ENCODE results near the gene PIM2. TPM values are rescaled to one million over a fixed set of nuclear protein-coding genes. Genes with fewer than 3 reads are reported as not detected.
"Not testable (repeated sequence)": the region's sequence is repeated elsewhere in the genome, so short reads cannot be mapped to it uniquely, and the experiment has no call there.

The PIM2 gene
- polyA plus RNA-seq, 1 of the 3 experiments (the other 2 are of a cell fraction), result 12.3 TPM

DNA sequence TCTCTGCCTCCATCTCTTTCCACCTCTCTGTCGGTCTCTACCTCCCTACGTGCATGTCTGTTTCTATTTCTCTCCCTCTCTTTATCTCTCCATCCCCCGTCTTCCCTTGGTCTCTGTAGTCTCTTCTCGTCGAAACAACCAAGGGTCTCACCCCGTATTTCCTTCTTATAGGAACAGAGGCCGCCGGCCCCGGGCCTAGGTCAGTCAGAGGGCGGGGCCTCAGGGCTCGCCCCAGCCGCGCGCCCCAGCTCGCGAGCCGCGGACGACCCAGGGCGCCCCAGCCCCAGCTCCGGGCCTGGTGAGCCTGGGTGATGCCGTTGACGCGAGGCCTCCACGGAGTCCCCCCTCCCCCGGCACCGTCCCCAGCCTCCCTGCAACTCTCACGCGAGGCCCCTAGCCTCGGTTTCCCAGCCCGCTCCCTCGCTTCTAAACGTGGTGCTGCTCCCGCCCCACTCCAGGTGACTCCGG lies 27.9 kb downstream of the PIM2 start (continued):
- TF ChIP-seq, protein P1, sequence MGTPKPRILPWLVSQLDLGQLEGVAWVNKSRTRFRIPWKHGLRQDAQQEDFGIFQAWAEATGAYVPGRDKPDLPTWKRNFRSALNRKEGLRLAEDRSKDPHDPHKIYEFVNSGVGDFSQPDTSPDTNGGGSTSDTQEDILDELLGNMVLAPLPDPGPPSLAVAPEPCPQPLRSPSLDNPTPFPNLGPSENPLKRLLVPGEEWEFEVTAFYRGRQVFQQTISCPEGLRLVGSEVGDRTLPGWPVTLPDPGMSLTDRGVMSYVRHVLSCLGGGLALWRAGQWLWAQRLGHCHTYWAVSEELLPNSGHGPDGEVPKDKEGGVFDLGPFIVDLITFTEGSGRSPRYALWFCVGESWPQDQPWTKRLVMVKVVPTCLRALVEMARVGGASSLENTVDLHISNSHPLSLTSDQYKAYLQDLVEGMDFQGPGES (IDR thresholded peaks at IDR 0.05; ENCODE audit: low read depth, low read length), result no peak
- TF ChIP-seq EP300 (IDR thresholded peaks at IDR 0.05; ENCODE audit: borderline replicate concordance in 1 of 2, low read depth in 1 of 2, low read length in 1 of 2), result no peak

DNA sequence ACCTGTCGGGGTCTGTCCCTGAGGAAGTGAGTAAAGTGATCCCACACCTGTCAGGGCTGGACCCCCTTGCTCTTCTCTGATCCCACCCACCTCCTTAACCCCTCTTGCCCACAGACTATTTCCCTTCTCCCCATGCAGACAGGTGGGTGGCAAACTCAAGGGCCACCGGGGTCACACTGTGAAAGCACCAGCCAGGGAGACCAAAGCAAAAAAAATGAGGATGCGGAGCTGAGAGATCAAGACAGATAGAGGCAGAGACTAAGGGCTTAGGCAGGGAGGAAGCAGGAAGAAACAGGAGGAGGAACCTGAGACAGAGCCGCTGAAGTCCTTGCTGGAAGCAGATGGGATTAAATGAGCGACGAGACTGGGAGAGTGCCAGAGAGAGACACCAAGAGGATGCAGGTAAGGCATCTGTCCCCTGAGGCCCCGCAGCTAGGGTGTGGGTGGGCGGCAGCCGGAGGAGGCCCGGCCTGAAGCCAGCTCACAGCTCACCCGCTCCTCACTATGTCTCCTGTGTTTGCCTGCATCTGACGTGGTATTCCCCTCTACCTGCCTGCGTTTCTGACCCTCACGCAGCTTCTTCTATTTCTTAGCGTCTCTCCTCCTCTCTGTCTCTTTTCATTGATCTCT lies 28.4 kb downstream of the PIM2 start:
- CTCF ChIA-PET, result no interaction called here
- POLR2A ChIA-PET, result interaction anchor here (1.5 kb wide), 1 partner anchor 21 kb away, joined by 3 read pairs; the partner anchor contains the start of gene SLC35A2
- TF ChIP-seq CHD2 (IDR thresholded peaks at IDR 0.05; ENCODE audit: low read length, partially characterized antibody) (no peak), POLR2AphosphoS5 (IDR thresholded peaks at IDR 0.05; ENCODE audit: low read depth, low read length) (no peak), TEAD4 (IDR thresholded peaks at IDR 0.05; ENCODE audit: borderline replicate concordance, insufficient read depth) (no peak), TAF1 (IDR thresholded peaks at IDR 0.05; ENCODE audit: borderline replicate concordance, low read depth, low read length) (no peak), JUND (IDR thresholded peaks at IDR 0.05) (no peak), FOXM1 (IDR thresholded peaks at IDR 0.05; ENCODE audit: low read depth) (no peak), YY1 (IDR thresholded peaks at IDR 0.05; ENCODE audit: low read depth) (no peak), EZH2phosphoT487 (IDR thresholded peaks at IDR 0.05; ENCODE audit: borderline replicate concordance, low read depth) (no peak)
- TF ChIP-seq, protein P2, sequence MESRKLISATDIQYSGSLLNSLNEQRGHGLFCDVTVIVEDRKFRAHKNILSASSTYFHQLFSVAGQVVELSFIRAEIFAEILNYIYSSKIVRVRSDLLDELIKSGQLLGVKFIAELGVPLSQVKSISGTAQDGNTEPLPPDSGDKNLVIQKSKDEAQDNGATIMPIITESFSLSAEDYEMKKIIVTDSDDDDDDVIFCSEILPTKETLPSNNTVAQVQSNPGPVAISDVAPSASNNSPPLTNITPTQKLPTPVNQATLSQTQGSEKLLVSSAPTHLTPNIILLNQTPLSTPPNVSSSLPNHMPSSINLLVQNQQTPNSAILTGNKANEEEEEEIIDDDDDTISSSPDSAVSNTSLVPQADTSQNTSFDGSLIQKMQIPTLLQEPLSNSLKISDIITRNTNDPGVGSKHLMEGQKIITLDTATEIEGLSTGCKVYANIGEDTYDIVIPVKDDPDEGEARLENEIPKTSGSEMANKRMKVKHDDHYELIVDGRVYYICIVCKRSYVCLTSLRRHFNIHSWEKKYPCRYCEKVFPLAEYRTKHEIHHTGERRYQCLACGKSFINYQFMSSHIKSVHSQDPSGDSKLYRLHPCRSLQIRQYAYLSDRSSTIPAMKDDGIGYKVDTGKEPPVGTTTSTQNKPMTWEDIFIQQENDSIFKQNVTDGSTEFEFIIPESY (IDR thresholded peaks at IDR 0.05; ENCODE audit: borderline replicate concordance, low read depth), result no peak
- TF ChIP-seq, protein P3, sequence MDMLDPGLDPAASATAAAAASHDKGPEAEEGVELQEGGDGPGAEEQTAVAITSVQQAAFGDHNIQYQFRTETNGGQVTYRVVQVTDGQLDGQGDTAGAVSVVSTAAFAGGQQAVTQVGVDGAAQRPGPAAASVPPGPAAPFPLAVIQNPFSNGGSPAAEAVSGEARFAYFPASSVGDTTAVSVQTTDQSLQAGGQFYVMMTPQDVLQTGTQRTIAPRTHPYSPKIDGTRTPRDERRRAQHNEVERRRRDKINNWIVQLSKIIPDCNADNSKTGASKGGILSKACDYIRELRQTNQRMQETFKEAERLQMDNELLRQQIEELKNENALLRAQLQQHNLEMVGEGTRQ (IDR thresholded peaks at IDR 0.05; ENCODE audit: borderline replicate concordance, low read depth, low read length), result no peak
- TF ChIP-seq, protein P4, sequence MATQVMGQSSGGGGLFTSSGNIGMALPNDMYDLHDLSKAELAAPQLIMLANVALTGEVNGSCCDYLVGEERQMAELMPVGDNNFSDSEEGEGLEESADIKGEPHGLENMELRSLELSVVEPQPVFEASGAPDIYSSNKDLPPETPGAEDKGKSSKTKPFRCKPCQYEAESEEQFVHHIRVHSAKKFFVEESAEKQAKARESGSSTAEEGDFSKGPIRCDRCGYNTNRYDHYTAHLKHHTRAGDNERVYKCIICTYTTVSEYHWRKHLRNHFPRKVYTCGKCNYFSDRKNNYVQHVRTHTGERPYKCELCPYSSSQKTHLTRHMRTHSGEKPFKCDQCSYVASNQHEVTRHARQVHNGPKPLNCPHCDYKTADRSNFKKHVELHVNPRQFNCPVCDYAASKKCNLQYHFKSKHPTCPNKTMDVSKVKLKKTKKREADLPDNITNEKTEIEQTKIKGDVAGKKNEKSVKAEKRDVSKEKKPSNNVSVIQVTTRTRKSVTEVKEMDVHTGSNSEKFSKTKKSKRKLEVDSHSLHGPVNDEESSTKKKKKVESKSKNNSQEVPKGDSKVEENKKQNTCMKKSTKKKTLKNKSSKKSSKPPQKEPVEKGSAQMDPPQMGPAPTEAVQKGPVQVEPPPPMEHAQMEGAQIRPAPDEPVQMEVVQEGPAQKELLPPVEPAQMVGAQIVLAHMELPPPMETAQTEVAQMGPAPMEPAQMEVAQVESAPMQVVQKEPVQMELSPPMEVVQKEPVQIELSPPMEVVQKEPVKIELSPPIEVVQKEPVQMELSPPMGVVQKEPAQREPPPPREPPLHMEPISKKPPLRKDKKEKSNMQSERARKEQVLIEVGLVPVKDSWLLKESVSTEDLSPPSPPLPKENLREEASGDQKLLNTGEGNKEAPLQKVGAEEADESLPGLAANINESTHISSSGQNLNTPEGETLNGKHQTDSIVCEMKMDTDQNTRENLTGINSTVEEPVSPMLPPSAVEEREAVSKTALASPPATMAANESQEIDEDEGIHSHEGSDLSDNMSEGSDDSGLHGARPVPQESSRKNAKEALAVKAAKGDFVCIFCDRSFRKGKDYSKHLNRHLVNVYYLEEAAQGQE (IDR thresholded peaks at IDR 0.05; ENCODE audit: low read depth, low read length), result no peak
- TF ChIP-seq, protein P1 (IDR thresholded peaks at IDR 0.05; ENCODE audit: low read depth, low read length), result no peak

DNA sequence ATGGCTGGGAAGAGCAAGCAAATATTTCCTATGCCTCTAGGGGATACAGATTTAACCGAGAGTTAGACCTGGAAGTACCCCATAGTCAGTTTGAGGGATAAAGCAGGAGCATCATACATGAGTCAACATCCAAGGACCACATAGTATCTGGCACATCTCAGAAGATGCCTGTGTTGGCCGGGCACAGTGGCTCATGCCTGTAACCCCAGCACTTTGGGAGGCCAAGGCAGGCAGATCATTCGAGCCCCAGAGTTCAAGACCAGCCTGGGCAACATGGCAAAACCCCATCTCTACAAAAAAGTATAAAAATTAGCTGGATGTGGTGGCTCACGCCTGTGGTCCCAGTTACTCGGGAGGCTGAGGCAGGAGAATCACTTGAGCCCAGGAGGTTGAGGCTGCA lies 32.2 kb downstream of the PIM2 start:
- H3K4me1 ChIP-seq (ENCODE audit: control insufficient read depth in 1 of 2, insufficient read depth in 2 of 2, low read depth in 1 of 2, low read length in 1 of 2); H3K9ac ChIP-seq; CTCF ChIA-PET; H3K27ac ChIP-seq (ENCODE audit: low read depth in 2 of 2, low read length in 1 of 2); H3K79me2 ChIP-seq (ENCODE audit: insufficient read depth); H3K9me2 ChIP-seq; DNase-seq; H4K20me1 ChIP-seq (ENCODE audit: insufficient read depth); H3K4me3 ChIP-seq (ENCODE audit: low read depth in 2 of 2, low read length in 1 of 2); POLR2A ChIA-PET; H3F3A ChIP-seq (replicated peaks; ENCODE audit: insufficient read depth); H3K36me3 ChIP-seq (replicated peaks in 1 of 2; ENCODE audit: control insufficient read depth in 1 of 2, insufficient read depth in 2 of 2, low read length in 1 of 2); H2AFZ ChIP-seq (ENCODE audit: low read depth); H3K9me3 ChIP-seq; H3K4me2 ChIP-seq: not testable (repeated sequence)
- WGBS (ENCODE audit: low lambda C conversion rate), result 30% methylated on average over 5 of the region's 5 CpGs
- H3K27me3 ChIP-seq (ENCODE audit: insufficient read depth), result peaks cover 44% of the 10 kb centered on the region; the same call in 1 of the 2 replicates

More for the DNA sequence above, 28.4 kb downstream of the PIM2 start:
- Histone ChIP-seq H3K4me1 (ENCODE audit: control insufficient read depth in 1 of 2, insufficient read depth in 2 of 2, low read depth in 1 of 2, low read length in 1 of 2) (peaks cover 0 to 7% of the 10 kb centered on the region in 2 experiments; a peak in 1 of 4 replicates), H3K27ac (ENCODE audit: low read depth in 2 of 2, low read length in 1 of 2) (no peak overlapping the region; a peak in 1 of 4 replicates), H3K79me2 (ENCODE audit: insufficient read depth) (no peaks in the 10 kb centered on the region), H3K9me3 (no peaks in the 10 kb centered on the region), H2AFZ (ENCODE audit: low read depth) (peak overlapping the region; percentile 59; the same call in 1 of the 2 replicates), H3K27me3 (ENCODE audit: insufficient read depth) (peaks cover 20% of the 10 kb centered on the region; the same call in 1 of the 2 replicates), H3K36me3 (replicated peaks in 1 of 2; ENCODE audit: control insufficient read depth in 1 of 2, insufficient read depth in 2 of 2, low read length in 1 of 2) (peaks cover 0 to 2% of the 10 kb centered on the region in 2 experiments), H3K9ac (peak overlapping the region; percentile 54; the same call in 1 of the 2 replicates), H3K4me3 (ENCODE audit: low read depth in 2 of 2, low read length in 1 of 2) (peak overlapping the region; percentile 42 to 57; a peak in 3 of 4 replicates), H3F3A (replicated peaks; ENCODE audit: insufficient read depth) (peaks cover 3% of the 10 kb centered on the region), H4K20me1 (ENCODE audit: insufficient read depth) (no peaks in the 10 kb centered on the region), H3K4me2 (peak overlapping the region; percentile 76; the same call in 1 of the 2 replicates), H3K9me2 (no peaks in the 10 kb centered on the region)
- DNase-seq, result no peak
- 57% methylated on average over 12 of the region's 15 CpGs for WGBS (ENCODE audit: low lambda C conversion rate)
